ENCODE results near the gene FOXP2.
"Not testable (repeated sequence)": the region's sequence is repeated elsewhere in the genome, so short reads cannot be mapped to it uniquely, and the experiment has no call there.

FOXP2 gene

GRCh38 chr7:114502454-114503254 is 88.0 kb downstream of the FOXP2 start:
- H3K4me3 ChIP-seq (ENCODE audit: control insufficient read depth in 1 of 7, extremely low read depth in 1 of 7, insufficient read depth in 4 of 7, low read depth in 2 of 7, low read length in 6 of 7), result no peak overlapping the region
- H3K4me1 ChIP-seq (ENCODE audit: control extremely low read depth in 1 of 4, control insufficient read depth in 4 of 4, insufficient read depth in 4 of 4, low read length in 3 of 4), result no peaks in the 10 kb centered on the region
- no peaks in the 10 kb centered on the region for H3K27me3 ChIP-seq (replicated peaks in 2 of 5; ENCODE audit: control insufficient read depth in 4 of 5, insufficient read depth in 5 of 5, low read length in 4 of 5)
- 100% methylated on average over 1 of the region's 5 CpGs for WGBS (ENCODE audit: insufficient coverage)
- ChIA-PET CTCF (no interaction called here), POLR2A (no interaction called here)
- no peaks in the 10 kb centered on the region for H3K36me3 ChIP-seq (ENCODE audit: control insufficient read depth in 4 of 4, insufficient read depth in 4 of 4, low read length in 3 of 4)
- no peaks in the 10 kb centered on the region for H3K9me3 ChIP-seq (ENCODE audit: control extremely low read depth in 1 of 5, control insufficient read depth in 4 of 5, insufficient read depth in 2 of 5, low read depth in 1 of 5, low read length in 4 of 5)
- no peak overlapping the region for H3K27ac ChIP-seq (ENCODE audit: insufficient read depth in 1 of 2, low read depth in 1 of 2, low read length in 2 of 2, poor library complexity in 1 of 2, severe bottlenecking in 2 of 2)
- no peak for DNase-seq

- ChIA-PET CTCF (no interaction called here), POLR2A (no interaction called here)
- no peaks in the 10 kb centered on the region for H3K9me3 ChIP-seq (ENCODE audit: control extremely low read depth in 1 of 5, control insufficient read depth in 4 of 5, insufficient read depth in 2 of 5, low read depth in 1 of 5, low read length in 4 of 5)
- no peaks in the 10 kb centered on the region for H3K4me1 ChIP-seq (ENCODE audit: control extremely low read depth in 1 of 4, control insufficient read depth in 4 of 4, insufficient read depth in 4 of 4, low read length in 3 of 4)
- H3K4me3 ChIP-seq (ENCODE audit: control insufficient read depth in 1 of 7, extremely low read depth in 1 of 7, insufficient read depth in 4 of 7, low read depth in 2 of 7, low read length in 6 of 7), result no peak overlapping the region
- H3K36me3 ChIP-seq (ENCODE audit: control insufficient read depth in 4 of 4, insufficient read depth in 4 of 4, low read length in 3 of 4), result no peaks in the 10 kb centered on the region
- DNase-seq, result no peak
- no CpG with 5 or more reads among the region's 1 CpG for WGBS (ENCODE audit: insufficient coverage)
- no peak overlapping the region for H3K27ac ChIP-seq (ENCODE audit: insufficient read depth in 1 of 2, low read depth in 1 of 2, low read length in 2 of 2, poor library complexity in 1 of 2, severe bottlenecking in 2 of 2)
- no peaks in the 10 kb centered on the region for H3K27me3 ChIP-seq (replicated peaks in 2 of 5; ENCODE audit: control insufficient read depth in 4 of 5, insufficient read depth in 5 of 5, low read length in 4 of 5)
These were observed 90.0 kb downstream of the FOXP2 start for GRCh38 chr7:114504586-114504985.

- Histone ChIP-seq H3K4me3 (ENCODE audit: control insufficient read depth in 1 of 7, extremely low read depth in 1 of 7, insufficient read depth in 4 of 7, low read depth in 2 of 7, low read length in 6 of 7) (no peak overlapping the region), H3K4me1 (ENCODE audit: control extremely low read depth in 1 of 4, control insufficient read depth in 4 of 4, insufficient read depth in 4 of 4, low read length in 3 of 4) (no peaks in the 10 kb centered on the region), H3K27me3 (replicated peaks in 2 of 5; ENCODE audit: control insufficient read depth in 4 of 5, insufficient read depth in 5 of 5, low read length in 4 of 5) (no peaks in the 10 kb centered on the region), H3K27ac (ENCODE audit: insufficient read depth in 1 of 2, low read depth in 1 of 2, low read length in 2 of 2, poor library complexity in 1 of 2, severe bottlenecking in 2 of 2) (no peak overlapping the region), H3K9me3 (ENCODE audit: control extremely low read depth in 1 of 5, control insufficient read depth in 4 of 5, insufficient read depth in 2 of 5, low read depth in 1 of 5, low read length in 4 of 5) (no peaks in the 10 kb centered on the region), H3K36me3 (ENCODE audit: control insufficient read depth in 4 of 4, insufficient read depth in 4 of 4, low read length in 3 of 4) (no peaks in the 10 kb centered on the region)
- DNase-seq, result no peak
- 100% methylated on average over 1 of the region's 1 CpG for WGBS (ENCODE audit: insufficient coverage)
- ChIA-PET CTCF (no interaction called here), POLR2A (no interaction called here)
These were observed 92.8 kb downstream of the FOXP2 start for GRCh38 chr7:114507381-114507780.

GRCh38 chr7:114508086-114508485 is 93.5 kb downstream of the FOXP2 start:
- Histone ChIP-seq H3K4me3 (ENCODE audit: control insufficient read depth in 1 of 7, extremely low read depth in 1 of 7, insufficient read depth in 4 of 7, low read depth in 2 of 7, low read length in 6 of 7) (no peak overlapping the region), H3K4me1 (ENCODE audit: control extremely low read depth in 1 of 4, control insufficient read depth in 4 of 4, insufficient read depth in 4 of 4, low read length in 3 of 4) (no peaks in the 10 kb centered on the region), H3K27ac (ENCODE audit: insufficient read depth in 1 of 2, low read depth in 1 of 2, low read length in 2 of 2, poor library complexity in 1 of 2, severe bottlenecking in 2 of 2) (no peak overlapping the region), H3K9me3 (ENCODE audit: control extremely low read depth in 1 of 5, control insufficient read depth in 4 of 5, insufficient read depth in 2 of 5, low read depth in 1 of 5, low read length in 4 of 5) (no peaks in the 10 kb centered on the region), H3K27me3 (replicated peaks in 2 of 5; ENCODE audit: control insufficient read depth in 4 of 5, insufficient read depth in 5 of 5, low read length in 4 of 5) (no peaks in the 10 kb centered on the region), H3K36me3 (ENCODE audit: control insufficient read depth in 4 of 4, insufficient read depth in 4 of 4, low read length in 3 of 4) (no peaks in the 10 kb centered on the region)
- DNase-seq, result no peak
- ChIA-PET CTCF (no interaction called here), POLR2A (no interaction called here)

GRCh38 chr7:114510824-114511223 is 96.2 kb downstream of the FOXP2 start:
- no CpG with 5 or more reads among the region's 1 CpG for WGBS (ENCODE audit: insufficient coverage)
- DNase-seq; H3K27me3 ChIP-seq (replicated peaks in 2 of 5; ENCODE audit: control insufficient read depth in 4 of 5, insufficient read depth in 5 of 5, low read length in 4 of 5); H3K36me3 ChIP-seq (ENCODE audit: control insufficient read depth in 4 of 4, insufficient read depth in 4 of 4, low read length in 3 of 4); H3K27ac ChIP-seq (ENCODE audit: insufficient read depth in 1 of 2, low read depth in 1 of 2, low read length in 2 of 2, poor library complexity in 1 of 2, severe bottlenecking in 2 of 2); H3K4me3 ChIP-seq (ENCODE audit: control insufficient read depth in 1 of 7, extremely low read depth in 1 of 7, insufficient read depth in 4 of 7, low read depth in 2 of 7, low read length in 6 of 7); CTCF ChIA-PET; POLR2A ChIA-PET; H3K4me1 ChIP-seq (ENCODE audit: control extremely low read depth in 1 of 4, control insufficient read depth in 4 of 4, insufficient read depth in 4 of 4, low read length in 3 of 4); H3K9me3 ChIP-seq (ENCODE audit: control extremely low read depth in 1 of 5, control insufficient read depth in 4 of 5, insufficient read depth in 2 of 5, low read depth in 1 of 5, low read length in 4 of 5): not testable (repeated sequence)

- DNase-seq, result no peak
- ChIA-PET POLR2A (no interaction called here), CTCF (interaction anchor here (0.6 kb wide), 1 partner anchor 1174 kb away, joined by 3 read pairs; no protein-coding TSS in a partner anchor)
- Histone ChIP-seq H3K9me3 (ENCODE audit: control extremely low read depth in 1 of 5, control insufficient read depth in 4 of 5, insufficient read depth in 2 of 5, low read depth in 1 of 5, low read length in 4 of 5) (no peaks in the 10 kb centered on the region), H3K4me1 (ENCODE audit: control extremely low read depth in 1 of 4, control insufficient read depth in 4 of 4, insufficient read depth in 4 of 4, low read length in 3 of 4) (no peaks in the 10 kb centered on the region), H3K27ac (ENCODE audit: insufficient read depth in 1 of 2, low read depth in 1 of 2, low read length in 2 of 2, poor library complexity in 1 of 2, severe bottlenecking in 2 of 2) (no peak overlapping the region), H3K36me3 (ENCODE audit: control insufficient read depth in 4 of 4, insufficient read depth in 4 of 4, low read length in 3 of 4) (no peaks in the 10 kb centered on the region), H3K4me3 (ENCODE audit: control insufficient read depth in 1 of 7, extremely low read depth in 1 of 7, insufficient read depth in 4 of 7, low read depth in 2 of 7, low read length in 6 of 7) (no peak overlapping the region), H3K27me3 (replicated peaks in 2 of 5; ENCODE audit: control insufficient read depth in 4 of 5, insufficient read depth in 5 of 5, low read length in 4 of 5) (no peaks in the 10 kb centered on the region)
- no CpG with 5 or more reads among the region's 1 CpG for WGBS (ENCODE audit: insufficient coverage)
These were observed 104.6 kb downstream of the FOXP2 start for GRCh38 chr7:114519240-114519639.

GRCh38 chr7:114522081-114522480 is 107.5 kb downstream of the FOXP2 start:
- no peak overlapping the region for H3K4me3 ChIP-seq (ENCODE audit: control insufficient read depth in 1 of 7, extremely low read depth in 1 of 7, insufficient read depth in 4 of 7, low read depth in 2 of 7, low read length in 6 of 7)
- POLR2A ChIA-PET, result no interaction called here
- no peaks in the 10 kb centered on the region for H3K36me3 ChIP-seq (ENCODE audit: control insufficient read depth in 4 of 4, insufficient read depth in 4 of 4, low read length in 3 of 4)
- CTCF ChIA-PET, result no interaction called here
- H3K9me3 ChIP-seq (ENCODE audit: control extremely low read depth in 1 of 5, control insufficient read depth in 4 of 5, insufficient read depth in 2 of 5, low read depth in 1 of 5, low read length in 4 of 5), result no peaks in the 10 kb centered on the region
- H3K4me1 ChIP-seq (ENCODE audit: control extremely low read depth in 1 of 4, control insufficient read depth in 4 of 4, insufficient read depth in 4 of 4, low read length in 3 of 4), result no peaks in the 10 kb centered on the region
- no peak for DNase-seq
- H3K27me3 ChIP-seq (replicated peaks in 2 of 5; ENCODE audit: control insufficient read depth in 4 of 5, insufficient read depth in 5 of 5, low read length in 4 of 5), result no peaks in the 10 kb centered on the region
- no peak overlapping the region for H3K27ac ChIP-seq (ENCODE audit: insufficient read depth in 1 of 2, low read depth in 1 of 2, low read length in 2 of 2, poor library complexity in 1 of 2, severe bottlenecking in 2 of 2)
- WGBS (ENCODE audit: insufficient coverage), result no CpG with 5 or more reads among the region's 1 CpG
